ENCODE measurements around the gene BSND.

Gene BSND

GRCh38 chr1:54996869-54997710 lies 1.6 kb upstream of the BSND start:
- in situ Hi-C loops (cut with HindIII; ENCODE audit: low pct_unique_long_range_greater_than_20kb, low sequenced_read_pairs), result no loop called here
- no peak for TF ChIP-seq JUND (IDR thresholded peaks at IDR 0.05; ENCODE audit: low read depth)
- DNase-seq (ENCODE audit: low read depth in 1 of 2, low spot score in 1 of 2), result no peak

- in situ Hi-C loops (cut with HindIII; ENCODE audit: low pct_unique_long_range_greater_than_20kb, low sequenced_read_pairs), result no loop called here
- no peak for DNase-seq (ENCODE audit: low read depth in 1 of 2, low spot score in 1 of 2)
- no peak for TF ChIP-seq JUND (IDR thresholded peaks at IDR 0.05; ENCODE audit: low read depth)
Measured at GRCh38 chr1:54997711-54997986, 1.1 kb upstream of the BSND start.

- TF ChIP-seq JUND (IDR thresholded peaks at IDR 0.05; ENCODE audit: low read depth), result no peak
- in situ Hi-C loops (cut with HindIII; ENCODE audit: low pct_unique_long_range_greater_than_20kb, low sequenced_read_pairs), result no loop called here
- DNase-seq (ENCODE audit: low read depth in 1 of 2, low spot score in 1 of 2), result no peak
Measured at GRCh38 chr1:54998100-54998499, 633 bp upstream of the BSND start.

GRCh38 chr1:55000110-55001085 lies 1.7 kb downstream of the BSND start:
- DNase-seq (ENCODE audit: low read depth in 1 of 2, low spot score in 1 of 2), result no peak
- in situ Hi-C loops (cut with HindIII; ENCODE audit: low pct_unique_long_range_greater_than_20kb, low sequenced_read_pairs), result no loop called here
- no peak for TF ChIP-seq JUND (IDR thresholded peaks at IDR 0.05; ENCODE audit: low read depth)

- in situ Hi-C loops (cut with HindIII; ENCODE audit: low pct_unique_long_range_greater_than_20kb, low sequenced_read_pairs), result no loop called here
- no peak for TF ChIP-seq JUND (IDR thresholded peaks at IDR 0.05; ENCODE audit: low read depth)
- no peak for DNase-seq (ENCODE audit: low read depth in 1 of 2, low spot score in 1 of 2)
Measured at GRCh38 chr1:55001311-55001710, 2.6 kb downstream of the BSND start.

- no peak for DNase-seq (ENCODE audit: low read depth in 1 of 2, low spot score in 1 of 2)
- in situ Hi-C loops (cut with HindIII; ENCODE audit: low pct_unique_long_range_greater_than_20kb, low sequenced_read_pairs), result no loop called here
- no peak for TF ChIP-seq JUND (IDR thresholded peaks at IDR 0.05; ENCODE audit: low read depth)
Measured at GRCh38 chr1:55002686-55003085, 4.0 kb downstream of the BSND start.

GRCh38 chr1:55005351-55006140 lies 6.8 kb downstream of the BSND start:
- TF ChIP-seq JUND (IDR thresholded peaks at IDR 0.05; ENCODE audit: low read depth), result no peak
- DNase-seq (ENCODE audit: low read depth in 1 of 2, low spot score in 1 of 2), result no peak
- in situ Hi-C loops (cut with HindIII; ENCODE audit: low pct_unique_long_range_greater_than_20kb, low sequenced_read_pairs), result no loop called here

- TF ChIP-seq JUND (IDR thresholded peaks at IDR 0.05; ENCODE audit: low read depth), result no peak
- in situ Hi-C loops (cut with HindIII; ENCODE audit: low pct_unique_long_range_greater_than_20kb, low sequenced_read_pairs), result no loop called here
- DNase-seq (ENCODE audit: low read depth in 1 of 2, low spot score in 1 of 2), result no peak
Measured at GRCh38 chr1:55006931-55007330, 8.2 kb downstream of the BSND start.

GRCh38 chr1:55007625-55008024 lies 8.9 kb downstream of the BSND start:
- no peak for TF ChIP-seq JUND (IDR thresholded peaks at IDR 0.05; ENCODE audit: low read depth)
- DNase-seq (ENCODE audit: low read depth in 1 of 2, low spot score in 1 of 2), result no peak
- in situ Hi-C loops (cut with HindIII; ENCODE audit: low pct_unique_long_range_greater_than_20kb, low sequenced_read_pairs), result no loop called here

GRCh38 chr1:55010194-55010886 lies 11.6 kb downstream of the BSND start:
- no peak for TF ChIP-seq JUND (IDR thresholded peaks at IDR 0.05; ENCODE audit: low read depth)
- in situ Hi-C loops (cut with HindIII; ENCODE audit: low pct_unique_long_range_greater_than_20kb, low sequenced_read_pairs), result no loop called here
- no peak for DNase-seq (ENCODE audit: low read depth in 1 of 2, low spot score in 1 of 2)

- no peak for DNase-seq (ENCODE audit: low read depth in 1 of 2, low spot score in 1 of 2)
- no peak for TF ChIP-seq JUND (IDR thresholded peaks at IDR 0.05; ENCODE audit: low read depth)
- in situ Hi-C loops (cut with HindIII; ENCODE audit: low pct_unique_long_range_greater_than_20kb, low sequenced_read_pairs), result no loop called here
Measured at GRCh38 chr1:55010887-55011217, 12.1 kb downstream of the BSND start.

- TF ChIP-seq JUND (IDR thresholded peaks at IDR 0.05; ENCODE audit: low read depth), result no peak
- in situ Hi-C loops (cut with HindIII; ENCODE audit: low pct_unique_long_range_greater_than_20kb, low sequenced_read_pairs), result no loop called here
- DNase-seq (ENCODE audit: low read depth in 1 of 2, low spot score in 1 of 2), result peak in 1 of 2 experiments; percentile 47
Measured at GRCh38 chr1:55012661-55013060, 13.9 kb downstream of the BSND start.
